H9 (cell line): ENCODE data around the gene LRMDA. TPM values are rescaled to one million over a fixed set of nuclear protein-coding genes. Genes with fewer than 3 reads are reported as not detected.

ENCODE experiments used
- DNase-seq: peaks from one replicate; pipeline ENCODE4 v3.0.0-alpha.2; 2017
- H2AFZ ChIP-seq: one replicate; pipeline ENCODE4 v1.6.1; 2013; ENCODE audit warnings: mild to moderate bottlenecking, low read length, control low read depth, moderate library complexity
- H2AK5ac ChIP-seq: 2 replicates; pipeline ENCODE4 v1.6.1; 2013; ENCODE audit warnings: low read length, control low read depth, mixed read lengths; ENCODE audit not compliant: insufficient read length
- H2BK120ac ChIP-seq: one replicate; pipeline ENCODE4 v1.6.1; 2013; ENCODE audit warnings: low read depth, mild to moderate bottlenecking, low read length, control low read depth, inconsistent platforms; ENCODE audit not compliant: poor library complexity, severe bottlenecking
- H2BK12ac ChIP-seq: 2 replicates; pipeline ENCODE4 v1.6.1; 2013; ENCODE audit warnings: low read length, control low read depth, mixed read lengths, low read depth; ENCODE audit not compliant: insufficient read length
- H2BK15ac ChIP-seq: 2 replicates; pipeline ENCODE4 v1.6.1; 2013; ENCODE audit warnings: low read depth, low read length, control low read depth
- H2BK20ac ChIP-seq: one replicate; pipeline ENCODE4 v1.6.1; 2013; ENCODE audit warnings: low read depth, mild to moderate bottlenecking, low read length, control low read depth, inconsistent platforms; ENCODE audit not compliant: poor library complexity, severe bottlenecking
- H2BK5ac ChIP-seq: 2 replicates; pipeline ENCODE4 v1.6.1; 2013; ENCODE audit warnings: low read length, control low read depth, mixed read lengths; ENCODE audit not compliant: insufficient read length
- H3K14ac ChIP-seq: 2 replicates; pipeline ENCODE4 v1.6.1; 2013; ENCODE audit warnings: low read length, control low read depth; ENCODE audit not compliant: insufficient read depth
- H3K18ac ChIP-seq: 2 replicates; pipeline ENCODE4 v1.6.1; 2013; ENCODE audit warnings: low read depth, mild to moderate bottlenecking, mixed read lengths, low read length, control low read depth; ENCODE audit not compliant: insufficient read length
- H3K23ac ChIP-seq: 2 replicates; pipeline ENCODE4 v1.6.1; 2013; ENCODE audit warnings: low read length, control low read depth, mixed read lengths, low read depth; ENCODE audit not compliant: insufficient read length
- H3K23me2 ChIP-seq: 2 replicates; pipeline ENCODE4 v1.6.1; 2013; ENCODE audit warnings: low read depth, mild to moderate bottlenecking, mixed read lengths, low read length, control low read depth; ENCODE audit not compliant: insufficient read length, poor library complexity, severe bottlenecking
- H3K27ac ChIP-seq: 2 replicates; pipeline ENCODE4 v1.5.1; 2013; ENCODE audit warnings: low read length, control low read depth, mixed read lengths, low read depth; ENCODE audit not compliant: insufficient read length
- H3K27me3 ChIP-seq: 2 replicates; pipeline ENCODE4 v1.6.1; 2013; ENCODE audit warnings: low read length, control low read depth, inconsistent platforms; ENCODE audit not compliant: insufficient read depth
- H3K4ac ChIP-seq: 2 replicates; pipeline ENCODE4 v1.6.1; 2013; ENCODE audit warnings: low read depth, mild to moderate bottlenecking, control low read depth, inconsistent platforms, low read length, moderate library complexity
- H3K4me1 ChIP-seq: 2 replicates; pipeline ENCODE4 v1.6.1; 2013; ENCODE audit warnings: low read length, control low read depth, inconsistent platforms; ENCODE audit not compliant: insufficient read depth
- H3K4me2 ChIP-seq: 2 replicates; pipeline ENCODE4 v1.6.1; 2013; ENCODE audit warnings: low read length, control low read depth, mixed read lengths; ENCODE audit not compliant: insufficient read length, insufficient read depth
- H3K56ac ChIP-seq: 2 replicates; pipeline ENCODE4 v1.6.1; 2013; ENCODE audit warnings: low read depth, mild to moderate bottlenecking, mixed read lengths, low read length, control low read depth; ENCODE audit not compliant: insufficient read length
- H3K79me1 ChIP-seq: 2 replicates; pipeline ENCODE4 v1.6.1; 2013; ENCODE audit warnings: low read depth, mild to moderate bottlenecking, moderate library complexity, low read length, control low read depth, inconsistent platforms; ENCODE audit not compliant: insufficient read depth, poor library complexity, severe bottlenecking
- H3K79me2 ChIP-seq: 2 replicates; pipeline ENCODE4 v1.6.1; 2013; ENCODE audit warnings: low read length, control low read depth, inconsistent platforms; ENCODE audit not compliant: insufficient read depth
- H3K9ac ChIP-seq: 2 replicates; pipeline ENCODE4 v1.6.1; 2013; ENCODE audit warnings: low read length, control low read depth, mixed read lengths; ENCODE audit not compliant: insufficient read length; ENCODE audit errors: extremely low read depth
- H3K9me3 ChIP-seq: one replicate; pipeline ENCODE4 v1.6.1; 2013; ENCODE audit warnings: low read depth, low read length, inconsistent platforms; ENCODE audit not compliant: control insufficient read depth
- H3T11ph ChIP-seq: one replicate; pipeline ENCODE4 v1.6.1; 2013; ENCODE audit warnings: mild to moderate bottlenecking, low read length, control low read depth, inconsistent platforms
- H4K20me1 ChIP-seq: one replicate; pipeline ENCODE4 v1.6.1; 2013; ENCODE audit not compliant: control insufficient read depth, insufficient read length, insufficient read depth
- H4K5ac ChIP-seq: 2 replicates; pipeline ENCODE4 v1.6.1; 2013; ENCODE audit warnings: low read depth, mild to moderate bottlenecking, mixed read lengths, low read length, control low read depth; ENCODE audit not compliant: insufficient read length
- H4K8ac ChIP-seq: replicated peaks from 2 replicates; pipeline ENCODE4 v1.6.1; 2013; ENCODE audit warnings: low read length, control low read depth, mixed read lengths, low read depth; ENCODE audit not compliant: insufficient read length
- H4K91ac ChIP-seq: 2 replicates; pipeline ENCODE4 v1.6.1; 2013; ENCODE audit warnings: low read depth, mild to moderate bottlenecking, moderate library complexity, mixed read lengths, low read length, control low read depth; ENCODE audit not compliant: insufficient read length
- H3K27ac Mint-ChIP-seq, 3 experiments: 2 replicates in 2 of 3; 3 replicates in 1 of 3; pipeline ENCODE4 v1.8.0; 2020 to 2021; ENCODE audit warnings: mixed read lengths in 3 of 3, mild to moderate bottlenecking in 1 of 3, moderate library complexity in 1 of 3
- H3K27me3 Mint-ChIP-seq: 2 replicates; pipeline ENCODE4 v1.8.0; 2021; ENCODE audit warnings: low read depth, mild to moderate bottlenecking, moderate library complexity, mixed read lengths
- H3K36me3 Mint-ChIP-seq, 3 experiments: 2 replicates in 2 of 3; 3 replicates in 1 of 3; pipeline ENCODE4 v1.8.0; 2020 to 2021; ENCODE audit warnings: low read depth in 3 of 3, mixed read lengths in 3 of 3; ENCODE audit not compliant: insufficient read depth in 1 of 3
- H3K4me1 Mint-ChIP-seq, 2 experiments: 2 replicates each; pipeline ENCODE4 v1.8.0; 2020; ENCODE audit warnings: mixed read lengths in 2 of 2
- H3K4me3 Mint-ChIP-seq, 2 experiments: 2 replicates in 1 of 2; 3 replicates in 1 of 2; pipeline ENCODE4 v1.8.0; 2020 to 2021; ENCODE audit warnings: mild to moderate bottlenecking in 2 of 2, mixed read lengths in 2 of 2, moderate library complexity in 1 of 2
- H3K9me3 Mint-ChIP-seq, 2 experiments: 2 replicates in 1 of 2; 3 replicates in 1 of 2; pipeline ENCODE4 v1.8.0; 2020; ENCODE audit warnings: mild to moderate bottlenecking in 2 of 2, mixed read lengths in 2 of 2, moderate library complexity in 1 of 2
- WGBS: extraction: QIAGEN DNeasy Blood & Tissue Kit; methylation state at CpG from one replicate; pipeline ENCODE4 v1.1.7; 2013; ENCODE audit warnings: missing lambda C conversion rate, low lambda C conversion rate, mixed read lengths; ENCODE audit not compliant: insufficient read length; ENCODE audit errors: extremely low coverage; 5-methylcytosine and 5-hydroxymethylcytosine counted together
- total RNA-seq: library from RNA; stranded (reverse); gene quantifications from 2 replicates; pipeline ENCODE4 v1.2.1, GENCODE V29; 2021
- TF ChIP-seq, protein P1 (sequence below): fragments of 200-600 bp; sonication (generic); conservative IDR thresholded peaks from 3 replicates; pipeline ENCODE4 v1.8.0; 2021; ENCODE audit warnings: antibody characterized with exemption, mild to moderate bottlenecking

Gene LRMDA
- total RNA-seq, 1 experiment from 2014 or later = 1.8 TPM

DNA sequence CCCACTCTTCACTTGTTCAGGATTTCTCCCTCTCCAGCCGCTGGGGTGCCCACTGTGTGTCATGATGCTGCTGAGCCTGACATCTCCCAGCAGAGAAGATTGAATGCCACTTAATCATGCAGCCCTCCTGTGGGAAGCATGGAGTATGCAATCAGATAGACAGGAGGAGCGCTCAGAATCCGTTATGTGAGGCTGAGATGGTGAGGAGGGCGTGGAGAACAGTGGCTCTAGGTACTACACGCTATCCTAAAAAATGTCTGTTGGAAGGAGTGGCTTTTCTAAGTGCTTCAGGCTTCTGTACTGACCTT, 334.3 kb downstream of the LRMDA start:
- no peak overlapping the region for H4K5ac ChIP-seq
- H3K23me2 ChIP-seq = no peaks in the 10 kb centered on the region
- H3K79me2 ChIP-seq = no peaks in the 10 kb centered on the region
- no peak overlapping the region for H4K91ac ChIP-seq
- H3K4me1 ChIP-seq = peaks cover 2% of the 10 kb centered on the region; the same call in 1 of the 2 replicates
- Mint-ChIP-seq H3K4me1 (peaks cover 11 to 23% of the 10 kb centered on the region in 2 experiments), H3K27me3 (peaks cover 3% of the 10 kb centered on the region; the same call in 1 of the 2 replicates), H3K27ac (no peak overlapping the region), H3K36me3 (no peaks in the 10 kb centered on the region; a peak in 1 of 7 replicates), H3K9me3 (peaks cover 0 to 2% of the 10 kb centered on the region in 2 experiments; a peak in 2 of 5 replicates), H3K4me3 (no peak overlapping the region)
- no peak overlapping the region for H3K23ac ChIP-seq
- no peak overlapping the region for H2BK120ac ChIP-seq
- no peaks in the 10 kb centered on the region for H3K9me3 ChIP-seq
- no peak overlapping the region for H2BK5ac ChIP-seq
- no peak overlapping the region for H3K14ac ChIP-seq
- H2AK5ac ChIP-seq = no peak overlapping the region
- H2AFZ ChIP-seq = no peak overlapping the region
- no CpG with 5 or more reads among the region's 5 CpGs for whole genome bisulfite sequencing
- H2BK20ac ChIP-seq = no peak overlapping the region
- no peak overlapping the region for H3K9ac ChIP-seq
- no peak overlapping the region for H3K4ac ChIP-seq
- H3T11ph ChIP-seq = no peak overlapping the region
- H3K27me3 ChIP-seq = no peaks in the 10 kb centered on the region
- H4K8ac ChIP-seq = no peak overlapping the region
- H2BK15ac ChIP-seq = no peak overlapping the region
- H3K56ac ChIP-seq = no peak overlapping the region
- H3K27ac ChIP-seq = no peak overlapping the region
- DNase-seq = no peak
- H3K18ac ChIP-seq = no peak overlapping the region
- no peak overlapping the region for H2BK12ac ChIP-seq
- no peaks in the 10 kb centered on the region for H3K79me1 ChIP-seq
- H3K4me2 ChIP-seq = no peak overlapping the region
- TF ChIP-seq, protein P1, sequence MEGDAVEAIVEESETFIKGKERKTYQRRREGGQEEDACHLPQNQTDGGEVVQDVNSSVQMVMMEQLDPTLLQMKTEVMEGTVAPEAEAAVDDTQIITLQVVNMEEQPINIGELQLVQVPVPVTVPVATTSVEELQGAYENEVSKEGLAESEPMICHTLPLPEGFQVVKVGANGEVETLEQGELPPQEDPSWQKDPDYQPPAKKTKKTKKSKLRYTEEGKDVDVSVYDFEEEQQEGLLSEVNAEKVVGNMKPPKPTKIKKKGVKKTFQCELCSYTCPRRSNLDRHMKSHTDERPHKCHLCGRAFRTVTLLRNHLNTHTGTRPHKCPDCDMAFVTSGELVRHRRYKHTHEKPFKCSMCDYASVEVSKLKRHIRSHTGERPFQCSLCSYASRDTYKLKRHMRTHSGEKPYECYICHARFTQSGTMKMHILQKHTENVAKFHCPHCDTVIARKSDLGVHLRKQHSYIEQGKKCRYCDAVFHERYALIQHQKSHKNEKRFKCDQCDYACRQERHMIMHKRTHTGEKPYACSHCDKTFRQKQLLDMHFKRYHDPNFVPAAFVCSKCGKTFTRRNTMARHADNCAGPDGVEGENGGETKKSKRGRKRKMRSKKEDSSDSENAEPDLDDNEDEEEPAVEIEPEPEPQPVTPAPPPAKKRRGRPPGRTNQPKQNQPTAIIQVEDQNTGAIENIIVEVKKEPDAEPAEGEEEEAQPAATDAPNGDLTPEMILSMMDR = no peak
- H4K20me1 ChIP-seq = no peaks in the 10 kb centered on the region
